ENCODE measurements around the gene AKR1E2. TPM values are rescaled to one million over a fixed set of nuclear protein-coding genes. Genes with fewer than 3 reads are reported as not detected.

The AKR1E2 gene
- total and polyA plus RNA-seq, 9 of the 15 experiments (the other 6 are each of a cell fraction or from before 2014, with no cell fraction given) = 4.2 to 16.6 (median 9.8) TPM

GRCh38 chr10:4819707-4820106, 6.3 kb upstream of the AKR1E2 start (continued):
- TF ChIP-seq VEZF1 (CRISPR knock-in tag; IDR thresholded peaks at IDR 0.05) (0 out of 2 replicates have a peak, but pooled peaks have one; percentile 28), TAF1 (IDR thresholded peaks at IDR 0.05; ENCODE audit: control insufficient read depth, extremely low read depth, insufficient read depth, low read length, severe bottlenecking) (no peak), GATAD2B (IDR thresholded peaks at IDR 0.05; ENCODE audit: borderline replicate concordance) (no peak), SMAD3 (CRISPR knock-in tag; conservative IDR thresholded peaks at IDR 0.05) (0 out of 2 replicates have a peak, but pooled peaks have one; percentile 55), GATAD2A (IDR thresholded peaks at IDR 0.05) (no peak), RBFOX2 (IDR thresholded peaks at IDR 0.05; ENCODE audit: low read depth, low read length) (no peak), MITF (IDR thresholded peaks at IDR 0.05) (no peak), MEIS2 (IDR thresholded peaks at IDR 0.05; ENCODE audit: partially characterized antibody) (peak; percentile 63), TCF3 (CRISPR knock-in tag; IDR thresholded peaks at IDR 0.05) (peak; percentile 77), KLF16 (IDR thresholded peaks at IDR 0.05) (0 out of 2 replicates have a peak, but pooled peaks have one; percentile 59), STAT6 (CRISPR knock-in tag; IDR thresholded peaks at IDR 0.05) (no peak), ZNF395 (CRISPR knock-in tag; IDR thresholded peaks at IDR 0.05) (0 out of 2 replicates have a peak, but pooled peaks have one; percentile 18), ATF4 (CRISPR knock-in tag; IDR thresholded peaks at IDR 0.05) (no peak), CTCFL (IDR thresholded peaks at IDR 0.05; ENCODE audit: borderline replicate concordance, insufficient read depth, low read depth, low read length, poor library complexity, severe bottlenecking) (no peak), STAT5A (IDR thresholded peaks at IDR 0.05; ENCODE audit: borderline replicate concordance, low read length) (peak; percentile 27; the same call in 1 of the 2 replicates), TEAD4 (IDR thresholded peaks at IDR 0.05; ENCODE audit: low read length) (peak; percentile 84), TEAD4 (CRISPR knock-in tag; IDR thresholded peaks at IDR 0.05; ENCODE audit: borderline replicate concordance) (no peak), ZFP1 (CRISPR knock-in tag; IDR thresholded peaks at IDR 0.05) (no peak), PHTF2 (CRISPR knock-in tag; IDR thresholded peaks at IDR 0.05) (no peak)
